ENCODE results near the gene BRD3OS.

GRCh38 chr9:133996531-133997520, 28.5 kb upstream of the BRD3OS start:
- no peak for TF ChIP-seq ZFP30 (CRISPR knock-in tag; IDR thresholded peaks at IDR 0.05)
- no peak for TF ChIP-seq TCF4 (CRISPR knock-in tag; IDR thresholded peaks at IDR 0.05; ENCODE audit: borderline replicate concordance)

Measured in SK-N-SH treated with all-trans-retinoic acid at 6 μM for 48 hours (cell line).